Posterior vena cava (tissue), 2 donors: ENCODE data around the gene KIAA0232. TPM values are rescaled to one million over a fixed set of nuclear protein-coding genes. Genes with fewer than 3 reads are reported as not detected.
A peak's percentile ranks its signal among the peaks of the same experiment; 100 is the strongest.
"Not testable (repeated sequence)": the region's sequence is repeated elsewhere in the genome, so short reads cannot be mapped to it uniquely, and the experiment has no call there.

Source experiments
- DNase-seq: peaks from one replicate; pipeline ENCODE4 v3.0.0-alpha.2; 2020; ENCODE audit warnings: low spot score
- intact Hi-C, 2 donors: fragments of 100-400 bp; cut with DNase I; formaldehyde crosslinking; loops; one replicate each; pipeline versions ENCODE4 v1.14.1 to v1.14.2; 2022 to 2023
- total RNA-seq, 2 donors: library from RNA; stranded (reverse); fragmentation: NEBNext Ultra II Directional; extraction: Animal tissue kit (Norgen Biotek cat#: 25700); gene quantifications; one replicate each; pipeline ENCODE4 v1.2.1, GENCODE V29; 2021
- donor health status: DM: yes; HTN: yes; CAD: no.
- donor health status: DM: yes; HTN: yes; CAD: no.

Gene KIAA0232
- total RNA-seq, 2 donors from 2014 or later: 29.1 to 32.9 TPM

DNA sequence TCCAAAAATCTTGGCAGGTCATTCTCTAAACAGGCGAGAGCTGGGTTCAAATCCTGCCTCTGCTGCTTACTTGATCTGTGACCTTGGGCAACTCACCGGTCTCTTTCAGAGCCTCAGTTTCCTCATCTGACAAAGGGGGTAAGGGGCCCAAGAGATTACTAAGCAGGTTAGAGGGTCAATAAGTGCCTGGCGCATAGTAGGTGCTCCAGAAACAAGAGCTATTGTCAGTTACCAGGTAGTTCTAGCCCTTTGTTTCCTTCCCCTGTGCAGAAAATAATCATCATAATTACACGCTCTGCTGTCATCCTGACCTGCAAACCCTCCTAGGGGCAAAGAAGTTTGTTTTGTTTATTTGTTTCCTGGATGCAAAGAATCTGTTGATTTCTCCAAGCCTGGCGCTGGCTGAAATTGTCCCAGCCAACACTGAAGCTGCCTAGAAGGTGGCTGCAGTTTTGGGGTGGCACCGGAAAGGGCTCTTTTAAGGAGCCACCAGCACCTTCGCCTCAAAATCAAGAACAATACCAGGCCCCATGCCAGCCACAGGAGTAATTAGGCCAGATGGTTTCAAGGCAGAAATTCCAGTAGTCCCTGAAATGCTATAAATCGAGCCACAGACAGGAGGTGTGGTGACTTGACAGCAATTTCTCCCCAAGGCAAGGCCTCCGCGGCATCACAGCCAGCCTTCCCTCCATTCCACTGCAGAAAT, 10.2 kb upstream of the KIAA0232 start:
- DNase-seq: peak; percentile 38
- intact Hi-C loops: loop anchor here in 1 of 2 donors (10.0 kb wide), 1 partner anchor 48 kb away; no protein-coding TSS in a partner anchor

DNA sequence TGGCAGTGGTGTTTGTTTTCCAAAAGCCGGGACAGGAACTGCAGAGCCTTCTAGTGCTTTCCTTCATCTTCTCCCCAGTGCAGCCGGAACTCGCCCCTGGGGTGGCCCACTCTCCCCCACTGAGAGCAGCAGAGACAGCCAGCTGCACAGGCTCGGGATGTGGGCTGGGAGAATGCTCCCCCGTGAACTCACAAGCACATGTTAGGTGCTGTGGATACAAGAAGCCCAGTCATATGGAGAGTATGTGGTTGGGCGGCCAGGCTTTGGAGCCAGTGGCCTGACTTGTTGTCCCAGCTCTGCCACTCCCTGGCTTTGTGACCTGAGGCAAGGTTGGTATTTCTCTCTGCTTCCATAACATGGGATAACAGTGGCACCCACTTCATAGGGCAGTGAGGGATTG, 9.4 kb upstream of the KIAA0232 start:
- intact Hi-C loops: loop anchor here in 1 of 2 donors (10.0 kb wide), 1 partner anchor 48 kb away; no protein-coding TSS in a partner anchor
- DNase-seq: peak; percentile 59

DNA sequence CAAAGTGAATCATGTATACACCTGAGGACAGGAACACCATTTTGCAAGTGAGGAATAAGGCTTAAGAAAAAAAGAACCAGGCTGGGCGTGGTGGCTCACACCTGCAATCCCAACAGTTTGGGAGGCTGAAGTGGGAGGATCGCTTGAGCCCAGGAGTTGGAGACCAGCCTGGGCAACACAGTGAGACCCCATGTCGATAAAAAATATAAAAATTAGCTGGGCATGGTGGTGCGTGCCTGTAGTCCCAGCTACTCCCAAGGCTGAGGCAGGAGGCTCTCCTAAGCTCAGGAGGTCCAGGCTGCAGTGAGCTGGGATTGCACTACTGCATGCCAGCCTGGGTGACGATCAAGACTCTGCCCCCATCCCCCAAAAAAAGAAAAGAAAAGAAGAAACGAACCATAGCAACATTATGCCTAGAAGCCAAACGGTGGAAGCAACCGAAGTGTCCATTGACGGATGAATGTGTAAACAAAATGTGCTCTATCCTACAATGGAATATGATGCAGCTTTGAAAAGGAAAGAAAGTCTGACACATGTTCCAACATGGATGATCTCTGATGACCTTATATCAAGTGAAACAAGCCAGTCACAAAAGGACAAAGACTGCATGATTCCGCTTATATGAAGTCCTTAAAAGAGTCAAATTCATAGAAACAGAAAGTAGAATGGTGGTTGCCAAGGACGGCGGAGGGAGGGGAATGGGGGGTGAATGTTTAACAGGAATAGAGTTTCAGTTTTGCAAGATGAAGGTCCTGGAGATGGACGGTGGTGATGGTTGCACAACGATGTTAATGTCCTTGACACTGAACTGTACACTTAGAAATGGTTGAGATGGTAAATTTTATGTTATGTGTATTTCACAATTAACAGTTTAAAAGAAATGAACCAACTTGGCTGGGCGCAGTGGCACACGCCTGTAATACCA, 8.6 kb upstream of the KIAA0232 start:
- intact Hi-C loops: loop anchor here in 1 of 2 donors (10.0 kb wide), 1 partner anchor 49 kb away; no protein-coding TSS in a partner anchor
- peak; percentile 17 for DNase-seq

- peak; percentile 63 for DNase-seq
- intact Hi-C loops: loop anchor here in 1 of 2 donors (10.0 kb wide), 1 partner anchor 51 kb away; no protein-coding TSS in a partner anchor
These were observed 6.8 kb upstream of the KIAA0232 start for GRCh38 chr4:6775746-6776145.

DNA sequence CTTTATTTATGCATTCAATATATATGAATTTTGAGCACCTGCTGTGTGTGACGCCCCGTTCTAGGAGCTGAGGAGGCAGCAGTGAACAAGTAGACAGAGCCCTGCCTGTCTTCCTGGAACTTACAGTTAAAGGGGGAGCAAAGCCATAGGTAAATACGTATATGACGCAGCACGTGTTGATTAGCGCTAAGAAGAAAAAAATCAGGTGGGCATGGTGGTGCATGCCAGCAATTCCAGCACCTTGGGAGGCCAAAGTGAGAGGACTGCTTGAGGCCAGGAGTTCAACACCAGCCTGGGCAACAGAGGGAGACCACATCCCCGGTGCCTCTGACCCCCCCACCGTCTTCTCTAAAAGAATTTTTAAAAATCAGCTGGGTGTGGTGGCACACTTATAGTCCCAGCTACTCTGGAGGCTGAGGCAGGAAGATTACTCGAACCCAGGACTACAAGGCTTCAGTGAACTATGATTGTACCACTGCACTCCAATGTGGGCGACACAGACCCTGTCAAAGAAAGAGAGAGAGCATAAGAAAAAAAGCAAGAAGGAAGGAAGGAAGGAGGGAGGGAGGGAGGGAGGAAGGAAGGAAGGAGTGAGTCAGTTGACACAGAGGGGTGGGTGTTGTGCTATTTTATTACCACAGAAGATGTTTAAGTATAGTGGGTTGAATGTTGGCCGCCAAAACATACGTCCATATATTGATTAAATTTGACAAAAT, 5.4 kb upstream of the KIAA0232 start:
- peak; percentile 17 for DNase-seq
- intact Hi-C loops: loop anchor here in 1 of 2 donors (10.0 kb wide), 1 partner anchor 52 kb away; no protein-coding TSS in a partner anchor

DNA sequence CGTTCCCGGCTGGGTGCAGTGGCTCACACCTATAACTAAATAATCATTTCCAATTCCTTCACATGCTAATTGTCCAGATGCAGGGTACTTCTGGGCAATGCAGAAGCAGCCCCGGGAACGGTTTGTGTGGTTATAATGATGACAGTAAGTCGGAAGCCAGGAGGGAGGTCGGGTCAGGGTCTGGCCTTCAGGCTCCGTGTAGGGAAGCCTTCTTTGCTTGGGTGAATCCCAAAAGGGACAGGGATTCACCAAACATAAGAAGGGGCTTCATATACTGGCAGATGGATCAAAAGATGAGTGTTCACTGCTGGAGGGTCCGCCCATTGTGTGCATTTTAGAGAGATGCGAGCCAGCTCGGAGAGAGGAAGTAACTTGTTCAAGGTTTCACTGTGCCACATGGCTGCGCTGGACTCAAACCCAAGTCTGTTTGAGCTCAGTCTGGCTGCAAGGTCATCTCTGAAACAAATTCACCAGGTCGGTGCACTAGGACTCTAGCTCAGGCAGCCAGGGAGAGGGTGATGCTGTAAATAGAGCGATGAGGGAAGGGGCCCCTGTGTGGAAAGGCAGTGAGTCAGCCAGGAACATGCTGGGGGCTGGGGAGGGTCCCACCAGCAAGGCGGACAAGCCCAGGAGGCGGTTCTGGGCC, 4.8 kb upstream of the KIAA0232 start:
- intact Hi-C loops: loop anchor here in 1 of 2 donors (10.0 kb wide), 1 partner anchor 53 kb away; no protein-coding TSS in a partner anchor
- DNase-seq: peak; percentile 56

DNA sequence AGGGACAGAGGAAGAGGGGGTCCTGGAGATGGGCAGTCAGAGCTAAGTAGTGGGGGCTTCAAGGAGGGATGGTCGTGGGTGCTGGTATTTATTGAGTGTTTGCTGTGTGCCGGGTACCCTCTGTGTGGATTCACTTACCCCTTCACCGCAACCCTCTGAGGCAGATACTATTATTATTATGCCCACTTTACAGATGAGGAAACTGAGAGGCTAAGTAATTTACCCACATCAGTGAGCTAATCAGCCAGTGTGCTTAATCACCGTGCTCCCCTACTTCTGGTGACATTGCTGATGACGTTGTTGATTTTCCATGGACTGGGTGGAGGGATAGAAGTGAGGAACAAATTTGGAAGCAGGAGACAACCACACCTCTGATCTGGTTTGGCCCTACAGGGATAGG, 4.1 kb upstream of the KIAA0232 start:
- no peak for DNase-seq
- intact Hi-C loops: loop anchor here in 1 of 2 donors (10.0 kb wide), 1 partner anchor 54 kb away; no protein-coding TSS in a partner anchor

DNA sequence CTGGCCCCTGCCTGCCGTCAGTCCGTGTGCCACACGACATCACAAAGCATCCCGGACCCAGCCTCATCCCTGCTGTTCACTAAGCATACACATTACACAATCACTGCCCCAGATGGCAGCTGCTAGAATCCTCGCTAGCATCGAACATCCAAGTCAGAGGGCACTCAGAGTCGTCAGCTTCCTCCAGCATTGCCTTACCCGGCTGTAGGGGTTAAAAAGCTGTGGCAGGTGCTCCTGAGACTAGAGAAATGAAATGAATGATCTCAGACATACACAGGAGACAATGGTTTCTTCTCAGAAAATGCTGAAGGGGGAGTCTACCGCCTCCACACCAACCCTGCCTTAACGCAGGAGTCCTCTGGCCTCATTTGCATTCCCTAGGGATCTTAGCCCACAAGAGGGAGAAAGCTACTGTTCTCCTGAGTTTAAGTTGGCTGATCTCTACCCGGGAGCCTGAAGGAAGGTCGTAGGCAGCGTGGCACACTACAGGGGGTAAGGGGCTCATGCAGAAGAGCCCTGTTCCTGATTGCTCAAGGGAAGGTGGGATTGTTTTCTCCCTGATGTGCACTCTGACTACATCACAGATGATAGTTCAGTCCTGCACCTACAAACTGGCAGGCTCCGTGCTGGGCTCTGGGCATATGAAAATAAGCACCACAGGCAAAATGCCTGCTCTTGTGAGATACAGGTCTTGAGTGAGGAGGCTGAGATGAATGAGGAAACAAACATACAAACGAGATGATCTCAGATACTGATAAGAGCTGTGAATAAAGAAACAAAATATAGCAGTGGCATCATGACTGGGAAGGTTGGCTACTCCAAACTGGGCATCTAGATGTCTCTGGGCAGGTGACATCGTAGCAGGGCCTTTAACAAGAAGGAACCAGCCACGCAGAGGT, 2.6 kb upstream of the KIAA0232 start:
- intact Hi-C loops: loop anchor here (5.0 to 10.0 kb wide), 3 partner anchors 55 to 65 kb away; no protein-coding TSS in a partner anchor
- peak; percentile 61 for DNase-seq

GRCh38 chr4:6781113-6781512, 1.4 kb upstream of the KIAA0232 start:
- intact Hi-C loops: loop anchor here in 1 of 2 donors (5.0 to 10.0 kb wide), 2 partner anchors 59 to 64 kb away; no protein-coding TSS in a partner anchor
- DNase-seq: no peak

DNA sequence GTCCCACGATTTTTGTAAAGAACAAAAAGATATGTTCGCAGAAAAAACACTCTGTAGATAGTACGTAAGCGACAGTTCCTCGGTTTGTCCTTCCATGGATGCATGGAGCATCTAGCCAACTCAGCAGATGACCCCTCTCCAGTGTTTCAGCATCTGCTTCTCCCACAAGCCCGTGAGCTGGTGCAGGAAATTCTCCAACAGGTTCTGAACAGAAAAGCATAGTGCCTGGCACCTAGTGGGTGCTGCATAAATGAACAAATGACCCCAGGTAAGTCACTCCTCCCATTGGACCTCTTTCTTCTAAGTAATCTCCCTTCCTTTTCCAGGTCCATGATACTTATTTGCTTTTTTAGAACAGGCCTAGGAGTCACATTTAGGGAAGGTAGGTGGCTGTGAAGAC, 966 bp upstream of the KIAA0232 start:
- DNase-seq: no peak
- intact Hi-C loops: loop anchor here in 1 of 2 donors (5.0 to 10.0 kb wide), 2 partner anchors 59 to 63 kb away; no protein-coding TSS in a partner anchor

DNA sequence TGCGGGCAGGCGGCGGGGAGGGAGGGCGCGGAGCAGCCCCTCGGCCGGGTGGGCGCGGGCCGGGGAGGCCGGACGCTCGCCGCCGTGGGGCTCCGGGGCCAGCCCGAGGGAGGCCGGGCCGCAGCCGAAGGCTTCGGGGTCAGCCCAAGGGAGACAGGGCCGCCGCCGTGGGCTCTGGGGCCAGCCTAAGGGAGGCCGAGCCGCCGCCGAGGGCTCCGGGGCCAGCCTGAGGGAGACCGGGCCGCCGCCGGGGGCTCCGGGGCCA, 251 bp downstream of the KIAA0232 start:
- no peak for DNase-seq

DNA sequence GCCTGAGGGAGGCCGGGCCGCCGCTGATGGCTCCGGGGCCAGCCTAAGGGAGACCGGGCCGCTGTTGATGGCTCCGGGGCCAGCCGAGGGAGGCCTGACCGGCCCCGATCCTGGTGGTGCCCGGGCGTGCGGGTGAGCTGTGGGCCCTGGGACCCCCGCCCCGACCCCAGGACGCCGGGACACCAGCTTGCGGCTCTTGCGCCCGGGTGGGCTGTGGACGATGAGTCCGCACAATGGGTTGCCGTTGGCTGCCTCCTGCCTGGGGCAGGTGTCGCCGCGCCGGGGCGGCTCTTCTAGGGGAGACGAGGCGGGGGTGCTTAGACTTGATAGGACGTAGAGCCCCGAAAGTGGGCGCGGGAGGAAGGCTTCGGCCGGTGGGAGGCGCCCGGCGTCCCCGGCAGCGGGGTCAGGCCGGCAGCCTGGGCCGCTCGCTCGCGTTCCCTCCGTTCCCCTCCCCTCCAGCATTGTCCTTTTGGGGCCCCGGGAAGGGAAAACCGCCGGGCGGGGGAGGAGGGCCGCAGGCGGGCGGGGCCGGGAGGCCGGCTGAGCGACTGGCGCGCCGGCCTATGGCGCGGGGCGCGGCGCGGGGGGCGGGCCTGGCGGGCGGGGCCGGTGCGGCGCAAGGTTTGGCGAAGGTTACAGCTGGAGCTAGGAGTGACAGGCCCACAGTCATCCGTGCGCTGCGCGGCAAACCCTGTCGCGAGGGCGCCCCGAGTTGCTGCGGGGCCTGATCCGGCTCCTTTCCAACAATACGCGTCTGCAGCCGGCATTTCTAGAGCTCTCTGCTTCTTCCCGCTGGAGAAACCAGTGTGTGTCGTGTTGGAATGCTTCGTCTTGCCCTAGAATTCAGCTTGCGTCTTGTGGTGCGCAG, 819 bp downstream of the KIAA0232 start:
- DNase-seq: peak; percentile 97
- intact Hi-C loops: loop anchor here in 1 of 2 donors (5.0 to 10.0 kb wide), 2 partner anchors 61 kb away; no protein-coding TSS in a partner anchor

More for the DNA sequence above, 251 bp downstream of the KIAA0232 start:
- intact Hi-C loops: loop anchor here in 1 of 2 donors (5.0 to 10.0 kb wide), 2 partner anchors 60 to 62 kb away; no protein-coding TSS in a partner anchor

DNA sequence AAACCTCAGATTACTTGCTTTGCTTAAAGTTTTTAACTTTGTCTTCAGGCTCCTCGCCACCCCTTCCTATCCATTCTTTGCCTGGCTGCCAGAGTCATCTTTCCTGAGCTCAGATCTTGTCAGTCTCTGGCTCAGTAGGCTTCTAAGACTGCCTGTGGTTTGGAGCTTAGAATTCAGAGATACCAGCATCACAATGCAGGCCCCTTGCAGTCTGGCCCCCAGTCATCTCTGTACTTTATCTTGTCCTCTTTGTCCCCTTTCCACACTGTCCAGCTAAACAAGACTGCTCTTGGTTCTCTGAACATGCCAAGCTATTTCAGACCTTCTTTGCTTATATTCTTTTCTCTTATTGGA, 3.0 kb downstream of the KIAA0232 start:
- intact Hi-C loops: loop anchor here in 1 of 2 donors (10.0 kb wide), 1 partner anchor 59 kb away; no protein-coding TSS in a partner anchor

DNA sequence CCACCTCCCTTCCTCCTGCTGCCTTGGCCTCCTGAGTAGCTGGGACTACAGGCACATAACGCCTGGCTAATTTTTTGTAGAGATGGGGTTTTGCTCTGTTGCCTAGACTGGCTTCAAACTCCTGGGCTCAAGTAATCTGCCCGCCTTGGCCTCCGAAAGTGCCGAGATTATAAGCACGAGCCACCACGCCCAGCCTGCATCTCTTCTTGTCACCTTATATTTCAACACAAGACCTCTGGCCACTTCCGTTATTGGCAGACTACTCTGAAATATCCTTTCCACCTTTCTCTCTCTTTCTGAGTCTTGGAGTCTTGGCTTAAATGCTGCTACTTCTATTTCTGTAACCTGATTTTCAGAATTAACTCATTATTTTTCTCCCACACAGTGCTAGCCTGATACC, 5.6 kb downstream of the KIAA0232 start:
- peak; percentile 67 for DNase-seq
- intact Hi-C loops: loop anchor here in 1 of 2 donors (10.0 kb wide), 1 partner anchor 57 kb away; no protein-coding TSS in a partner anchor

More for the DNA sequence above, 3.0 kb downstream of the KIAA0232 start:
- DNase-seq: no peak

DNA sequence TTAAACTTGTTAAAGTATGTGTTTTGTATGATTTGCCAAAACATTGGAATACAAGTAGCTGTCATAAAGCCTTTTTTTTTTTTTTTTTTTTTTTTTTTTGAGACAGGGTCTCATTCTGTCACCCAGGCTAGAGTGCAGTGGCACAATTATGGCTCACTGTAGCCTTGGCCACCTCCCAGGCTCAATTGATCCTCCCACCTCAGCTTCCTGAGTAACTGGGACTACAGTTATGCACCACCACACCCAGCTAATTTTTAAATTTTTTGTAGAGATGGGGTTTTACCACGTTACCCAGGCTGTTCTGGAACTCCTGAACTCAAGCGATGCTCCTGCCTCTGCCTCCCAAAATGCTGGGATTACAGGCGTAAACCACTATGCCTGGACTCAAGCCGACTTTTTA, 8.7 kb downstream of the KIAA0232 start:
- DNase-seq, intact Hi-C loops: not testable (repeated sequence)

DNA sequence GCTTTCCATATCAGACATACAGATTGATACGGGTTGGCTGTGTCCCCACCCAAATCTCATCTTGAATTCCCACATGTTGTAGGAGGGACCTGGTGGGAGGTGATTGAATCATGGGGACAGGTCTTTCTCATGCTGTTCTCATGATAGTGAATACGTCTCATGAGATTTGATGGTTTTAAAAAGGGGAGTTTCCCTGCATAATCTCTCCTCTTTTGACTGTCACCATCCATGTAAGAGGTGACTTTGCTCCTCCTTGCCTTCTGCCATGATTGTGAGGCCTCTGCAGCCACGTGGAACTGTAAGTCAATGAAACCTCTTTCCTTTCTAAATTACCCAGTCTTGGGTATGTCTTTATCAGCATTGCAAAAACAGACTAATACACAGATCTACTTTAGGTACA, 9.3 kb downstream of the KIAA0232 start:
- DNase-seq, intact Hi-C loops: not testable (repeated sequence)
